ENCODE data around the gene LIPC. TPM values are rescaled to one million over a fixed set of nuclear protein-coding genes. Genes with fewer than 3 reads are reported as not detected.

LIPC gene
- total and polyA plus RNA-seq, 10 of the 15 experiments (the other 5 are each of a cell fraction or from before 2014, with no cell fraction given): 0.06 to 0.31 (median 0.16) TPM; not detected in 1

GRCh38 chr15:58585693-58586443, 154.1 kb downstream of the LIPC start (continued):
- TF ChIP-seq CBFB (IDR thresholded peaks at IDR 0.05; ENCODE audit: low read depth): peak; percentile 61
- no peak for TF ChIP-seq SKIL (IDR thresholded peaks at IDR 0.05; ENCODE audit: low read depth, poor library complexity, severe bottlenecking)
- no peak for TF ChIP-seq NRF1 (conservative IDR thresholded peaks at IDR 0.05; ENCODE audit: low read depth, low read length)
- TF ChIP-seq USF1 (IDR thresholded peaks at IDR 0.05; ENCODE audit: borderline replicate concordance, extremely low read length, insufficient read depth, low read depth, low read length): no peak
- 0 out of 2 replicates have a peak, but pooled peaks have one; percentile 24 for TF ChIP-seq EED (IDR thresholded peaks at IDR 0.05; ENCODE audit: low read depth)
- TF ChIP-seq, protein P1, sequence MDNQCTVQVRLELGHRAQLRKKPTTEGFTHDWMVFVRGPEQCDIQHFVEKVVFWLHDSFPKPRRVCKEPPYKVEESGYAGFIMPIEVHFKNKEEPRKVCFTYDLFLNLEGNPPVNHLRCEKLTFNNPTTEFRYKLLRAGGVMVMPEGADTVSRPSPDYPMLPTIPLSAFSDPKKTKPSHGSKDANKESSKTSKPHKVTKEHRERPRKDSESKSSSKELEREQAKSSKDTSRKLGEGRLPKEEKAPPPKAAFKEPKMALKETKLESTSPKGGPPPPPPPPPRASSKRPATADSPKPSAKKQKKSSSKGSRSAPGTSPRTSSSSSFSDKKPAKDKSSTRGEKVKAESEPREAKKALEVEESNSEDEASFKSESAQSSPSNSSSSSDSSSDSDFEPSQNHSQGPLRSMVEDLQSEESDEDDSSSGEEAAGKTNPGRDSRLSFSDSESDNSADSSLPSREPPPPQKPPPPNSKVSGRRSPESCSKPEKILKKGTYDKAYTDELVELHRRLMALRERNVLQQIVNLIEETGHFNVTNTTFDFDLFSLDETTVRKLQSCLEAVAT (IDR thresholded peaks at IDR 0.05): no peak
- no peak for TF ChIP-seq HCFC1 (IDR thresholded peaks at IDR 0.05; ENCODE audit: low read length)
- TF ChIP-seq, protein P2, sequence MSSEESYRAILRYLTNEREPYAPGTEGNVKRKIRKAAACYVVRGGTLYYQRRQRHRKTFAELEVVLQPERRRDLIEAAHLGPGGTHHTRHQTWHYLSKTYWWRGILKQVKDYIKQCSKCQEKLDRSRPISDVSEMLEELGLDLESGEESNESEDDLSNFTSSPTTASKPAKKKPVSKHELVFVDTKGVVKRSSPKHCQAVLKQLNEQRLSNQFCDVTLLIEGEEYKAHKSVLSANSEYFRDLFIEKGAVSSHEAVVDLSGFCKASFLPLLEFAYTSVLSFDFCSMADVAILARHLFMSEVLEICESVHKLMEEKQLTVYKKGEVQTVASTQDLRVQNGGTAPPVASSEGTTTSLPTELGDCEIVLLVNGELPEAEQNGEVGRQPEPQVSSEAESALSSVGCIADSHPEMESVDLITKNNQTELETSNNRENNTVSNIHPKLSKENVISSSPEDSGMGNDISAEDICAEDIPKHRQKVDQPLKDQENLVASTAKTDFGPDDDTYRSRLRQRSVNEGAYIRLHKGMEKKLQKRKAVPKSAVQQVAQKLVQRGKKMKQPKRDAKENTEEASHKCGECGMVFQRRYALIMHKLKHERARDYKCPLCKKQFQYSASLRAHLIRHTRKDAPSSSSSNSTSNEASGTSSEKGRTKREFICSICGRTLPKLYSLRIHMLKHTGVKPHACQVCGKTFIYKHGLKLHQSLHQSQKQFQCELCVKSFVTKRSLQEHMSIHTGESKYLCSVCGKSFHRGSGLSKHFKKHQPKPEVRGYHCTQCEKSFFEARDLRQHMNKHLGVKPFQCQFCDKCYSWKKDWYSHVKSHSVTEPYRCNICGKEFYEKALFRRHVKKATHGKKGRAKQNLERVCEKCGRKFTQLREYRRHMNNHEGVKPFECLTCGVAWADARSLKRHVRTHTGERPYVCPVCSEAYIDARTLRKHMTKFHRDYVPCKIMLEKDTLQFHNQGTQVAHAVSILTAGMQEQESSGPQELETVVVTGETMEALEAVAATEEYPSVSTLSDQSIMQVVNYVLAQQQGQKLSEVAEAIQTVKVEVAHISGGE (CRISPR knock-in tag; IDR thresholded peaks at IDR 0.05): no peak
- TF ChIP-seq ZBTB4 (CRISPR knock-in tag; IDR thresholded peaks at IDR 0.05): no peak
- peak; percentile 47; the same call in 1 of the 2 replicates for TF ChIP-seq MTA3 (IDR thresholded peaks at IDR 0.05; ENCODE audit: borderline replicate concordance, low read length)
- no peak for TF ChIP-seq SP1 (IDR thresholded peaks at IDR 0.05; ENCODE audit: low read depth, low read length)
- TF ChIP-seq MEF2A (IDR thresholded peaks at IDR 0.05; ENCODE audit: insufficient read depth, low read depth, low read length): 0 out of 2 replicates have a peak, but pooled peaks have one; percentile 47
- TF ChIP-seq POLR2A (IDR thresholded peaks at IDR 0.05; ENCODE audit: low read depth, low read length): no peak
- no peak for TF ChIP-seq SMAD1 (IDR thresholded peaks at IDR 0.05; ENCODE audit: low read depth, partially characterized antibody)
- TF ChIP-seq HDAC2 (IDR thresholded peaks at IDR 0.05): no peak
- TF ChIP-seq ETV6 (conservative IDR thresholded peaks at IDR 0.05 in 1 of 2, IDR thresholded peaks at IDR 0.05 in 1 of 2; ENCODE audit: borderline replicate concordance in 1 of 2, low read depth in 1 of 2): no peak
- no peak for TF ChIP-seq JUND (IDR thresholded peaks at IDR 0.05; ENCODE audit: low read depth, low read length)

All from GM12878 (cell line).